HL-60 (cell line): Measurements from ENCODE around the gene RUNX2.

Source experiments
- DNase-seq, 2 experiments: peaks; one replicate each; pipeline ENCODE4 v3.0.0-alpha.2; 2010 to 2020; ENCODE audit warnings: low read depth in 1 of 2, low spot score in 1 of 2
- H3K27ac ChIP-seq: fragments of 250-450 bp; sonication (Bioruptor Pico); replicated peaks from 2 replicates; pipeline ENCODE4 v1.5.1; 2020; ENCODE audit warnings: mild to moderate bottlenecking, moderate library complexity
- H3K27me3 ChIP-seq: fragments of 250-450 bp; sonication (Bioruptor Pico); 2 replicates; pipeline ENCODE4 v1.5.1; 2021; ENCODE audit warnings: mild to moderate bottlenecking, moderate library complexity; ENCODE audit not compliant: insufficient read depth, poor library complexity, severe bottlenecking
- H3K4me3 ChIP-seq: replicated peaks from 2 replicates; pipeline ENCODE4 v1.5.1; 2011; ENCODE audit warnings: mild to moderate bottlenecking, control low read depth, low read length; ENCODE audit not compliant: insufficient read depth
- GABPA ChIP-seq: IDR thresholded peaks from 2 replicates; pipeline ENCODE4 v1.6.1; 2012; ENCODE audit warnings: low read depth
- POLR2AphosphoS5 ChIP-seq: IDR thresholded peaks from 2 replicates; pipeline ENCODE4 v1.6.1; 2012; ENCODE audit warnings: low read depth
- SPI1 ChIP-seq: IDR thresholded peaks from 2 replicates; pipeline ENCODE4 v1.6.1; 2012; ENCODE audit warnings: low read depth, mild to moderate bottlenecking, borderline replicate concordance
- TF ChIP-seq, protein P1 (sequence below): IDR thresholded peaks from 2 replicates; pipeline ENCODE4 v1.6.1; 2012; ENCODE audit warnings: low read depth; ENCODE audit not compliant: insufficient replicate concordance
- TF ChIP-seq, protein P2 (sequence below): IDR thresholded peaks from one replicate; pipeline ENCODE4 v1.5.1; 2011; ENCODE audit warnings: low read length, control low read depth, inconsistent platforms; ENCODE audit not compliant: insufficient read depth

Gene RUNX2

DNA sequence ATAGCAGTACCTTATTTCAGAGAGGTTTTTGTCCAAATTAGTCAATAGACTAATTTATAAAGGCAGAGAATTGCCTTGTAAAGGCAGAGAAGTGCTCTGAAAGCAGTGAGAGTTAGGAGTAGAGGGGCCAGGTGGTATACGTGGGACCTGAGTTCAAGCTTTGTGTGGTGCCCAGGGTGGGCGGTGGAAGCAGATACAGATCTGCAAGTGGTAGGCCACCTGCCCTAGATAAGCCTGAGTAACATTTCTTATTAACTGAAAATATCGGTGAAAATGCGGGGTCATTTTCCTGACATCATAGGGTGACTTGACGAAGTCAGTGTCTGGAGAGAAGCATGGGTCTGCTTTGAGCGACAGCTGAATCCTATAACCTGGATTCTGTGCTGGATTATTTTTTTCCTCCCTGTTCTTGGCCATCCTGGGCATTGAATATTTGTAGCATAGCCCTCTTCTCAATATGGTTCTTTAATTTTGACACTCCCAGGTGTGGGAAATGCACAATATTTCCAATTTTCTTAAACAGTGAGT is 111.8 kb downstream of the RUNX2 start:
- Histone ChIP-seq H3K27me3 (no peaks in the 10 kb centered on the region), H3K4me3 (no peak overlapping the region), H3K27ac (no peak overlapping the region)
- TF ChIP-seq SPI1 (no peak), GABPA (no peak), POLR2AphosphoS5 (no peak)
- TF ChIP-seq, protein P1, sequence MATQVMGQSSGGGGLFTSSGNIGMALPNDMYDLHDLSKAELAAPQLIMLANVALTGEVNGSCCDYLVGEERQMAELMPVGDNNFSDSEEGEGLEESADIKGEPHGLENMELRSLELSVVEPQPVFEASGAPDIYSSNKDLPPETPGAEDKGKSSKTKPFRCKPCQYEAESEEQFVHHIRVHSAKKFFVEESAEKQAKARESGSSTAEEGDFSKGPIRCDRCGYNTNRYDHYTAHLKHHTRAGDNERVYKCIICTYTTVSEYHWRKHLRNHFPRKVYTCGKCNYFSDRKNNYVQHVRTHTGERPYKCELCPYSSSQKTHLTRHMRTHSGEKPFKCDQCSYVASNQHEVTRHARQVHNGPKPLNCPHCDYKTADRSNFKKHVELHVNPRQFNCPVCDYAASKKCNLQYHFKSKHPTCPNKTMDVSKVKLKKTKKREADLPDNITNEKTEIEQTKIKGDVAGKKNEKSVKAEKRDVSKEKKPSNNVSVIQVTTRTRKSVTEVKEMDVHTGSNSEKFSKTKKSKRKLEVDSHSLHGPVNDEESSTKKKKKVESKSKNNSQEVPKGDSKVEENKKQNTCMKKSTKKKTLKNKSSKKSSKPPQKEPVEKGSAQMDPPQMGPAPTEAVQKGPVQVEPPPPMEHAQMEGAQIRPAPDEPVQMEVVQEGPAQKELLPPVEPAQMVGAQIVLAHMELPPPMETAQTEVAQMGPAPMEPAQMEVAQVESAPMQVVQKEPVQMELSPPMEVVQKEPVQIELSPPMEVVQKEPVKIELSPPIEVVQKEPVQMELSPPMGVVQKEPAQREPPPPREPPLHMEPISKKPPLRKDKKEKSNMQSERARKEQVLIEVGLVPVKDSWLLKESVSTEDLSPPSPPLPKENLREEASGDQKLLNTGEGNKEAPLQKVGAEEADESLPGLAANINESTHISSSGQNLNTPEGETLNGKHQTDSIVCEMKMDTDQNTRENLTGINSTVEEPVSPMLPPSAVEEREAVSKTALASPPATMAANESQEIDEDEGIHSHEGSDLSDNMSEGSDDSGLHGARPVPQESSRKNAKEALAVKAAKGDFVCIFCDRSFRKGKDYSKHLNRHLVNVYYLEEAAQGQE: no peak
- TF ChIP-seq, protein P2, sequence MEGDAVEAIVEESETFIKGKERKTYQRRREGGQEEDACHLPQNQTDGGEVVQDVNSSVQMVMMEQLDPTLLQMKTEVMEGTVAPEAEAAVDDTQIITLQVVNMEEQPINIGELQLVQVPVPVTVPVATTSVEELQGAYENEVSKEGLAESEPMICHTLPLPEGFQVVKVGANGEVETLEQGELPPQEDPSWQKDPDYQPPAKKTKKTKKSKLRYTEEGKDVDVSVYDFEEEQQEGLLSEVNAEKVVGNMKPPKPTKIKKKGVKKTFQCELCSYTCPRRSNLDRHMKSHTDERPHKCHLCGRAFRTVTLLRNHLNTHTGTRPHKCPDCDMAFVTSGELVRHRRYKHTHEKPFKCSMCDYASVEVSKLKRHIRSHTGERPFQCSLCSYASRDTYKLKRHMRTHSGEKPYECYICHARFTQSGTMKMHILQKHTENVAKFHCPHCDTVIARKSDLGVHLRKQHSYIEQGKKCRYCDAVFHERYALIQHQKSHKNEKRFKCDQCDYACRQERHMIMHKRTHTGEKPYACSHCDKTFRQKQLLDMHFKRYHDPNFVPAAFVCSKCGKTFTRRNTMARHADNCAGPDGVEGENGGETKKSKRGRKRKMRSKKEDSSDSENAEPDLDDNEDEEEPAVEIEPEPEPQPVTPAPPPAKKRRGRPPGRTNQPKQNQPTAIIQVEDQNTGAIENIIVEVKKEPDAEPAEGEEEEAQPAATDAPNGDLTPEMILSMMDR: no peak
- DNase-seq: no peak

DNA sequence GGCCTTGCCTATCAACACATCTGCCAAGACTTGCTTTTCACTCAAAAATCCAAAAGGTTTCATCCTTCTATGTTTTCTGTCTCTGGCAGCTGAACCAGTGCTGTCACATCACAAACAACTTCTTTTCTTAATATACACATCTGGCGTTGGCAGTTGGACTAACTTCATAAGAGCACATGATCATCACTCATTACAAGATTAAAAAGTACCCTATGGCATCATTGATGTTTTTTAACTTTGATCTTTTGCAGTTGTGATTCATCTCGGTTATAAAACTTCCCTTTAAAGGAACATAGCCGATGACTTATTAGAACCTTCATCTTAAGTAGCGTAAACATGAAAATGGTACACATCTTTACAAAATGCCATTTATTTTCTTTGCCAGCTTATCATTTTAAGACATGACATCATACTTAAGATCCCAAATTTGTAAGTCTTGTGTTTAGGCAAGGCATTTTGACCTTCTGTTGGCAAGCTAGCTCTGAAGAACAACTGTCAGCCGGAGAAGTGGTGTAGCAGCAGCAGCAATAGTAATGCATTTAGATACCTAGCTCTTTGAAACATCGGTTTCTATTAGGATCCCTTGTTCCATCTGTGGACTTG is 113.8 kb downstream of the RUNX2 start:
- H3K27me3 ChIP-seq: no peaks in the 10 kb centered on the region
- no peak overlapping the region for H3K27ac ChIP-seq
- DNase-seq: no peak
- TF ChIP-seq SPI1 (no peak), POLR2AphosphoS5 (no peak), GABPA (no peak)
- TF ChIP-seq, protein P2: no peak
- TF ChIP-seq, protein P1: no peak
- no peak overlapping the region for H3K4me3 ChIP-seq

DNA sequence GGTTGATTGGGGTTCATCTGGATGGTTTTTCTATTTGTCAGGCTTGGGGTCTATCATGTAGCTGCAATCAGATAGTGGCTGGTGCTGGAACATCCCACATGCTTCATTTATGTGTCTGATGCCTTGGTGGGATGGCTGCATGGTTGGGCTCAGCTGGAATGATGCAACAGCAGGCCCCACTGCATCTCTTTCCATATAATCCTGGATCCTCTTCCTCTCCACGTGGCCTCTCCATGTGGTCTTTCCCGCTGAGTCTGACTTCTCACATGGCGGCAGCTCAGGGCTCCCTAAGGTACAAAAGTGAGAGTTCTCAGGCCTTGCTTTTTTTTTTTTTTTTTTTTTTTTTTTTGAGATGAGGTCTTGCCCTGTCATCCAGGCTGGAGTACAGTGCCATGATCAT is 114.6 kb downstream of the RUNX2 start:
- no peak overlapping the region for H3K4me3 ChIP-seq
- no peaks in the 10 kb centered on the region for H3K27me3 ChIP-seq
- no peak overlapping the region for H3K27ac ChIP-seq
- no peak for DNase-seq
- TF ChIP-seq, protein P2: no peak
- TF ChIP-seq SPI1: no peak
- TF ChIP-seq, protein P1: no peak
- no peak for TF ChIP-seq POLR2AphosphoS5
- no peak for TF ChIP-seq GABPA
